Left ventricle myocardium inferior (tissue), 1 donor: ENCODE data around the gene KASH5. TPM values are rescaled to one million over a fixed set of nuclear protein-coding genes. Genes with fewer than 3 reads are reported as not detected.

Experiments used
- DNase-seq: peaks from one replicate; pipeline ENCODE4 v3.0.0-alpha.2; 2020
- H3K27ac ChIP-seq: fragments of 200-600 bp; replicated peaks from 2 replicates; pipeline ENCODE4 v1.8.0; 2021
- H3K27me3 ChIP-seq: fragments of 200-600 bp; 2 replicates; pipeline ENCODE4 v1.8.0; 2021; ENCODE audit warnings: low read depth
- H3K36me3 ChIP-seq: fragments of 200-600 bp; 2 replicates; pipeline ENCODE4 v1.8.0; 2021
- H3K4me1 ChIP-seq: fragments of 200-600 bp; 2 replicates; pipeline ENCODE4 v1.8.0; 2021
- H3K4me3 ChIP-seq: fragments of 200-600 bp; 2 replicates; pipeline ENCODE4 v1.8.0; 2021; ENCODE audit warnings: mild to moderate bottlenecking, moderate library complexity
- H3K9me3 ChIP-seq: fragments of 200-600 bp; replicated peaks from 2 replicates; pipeline ENCODE4 v1.8.0; 2021
- CTCF ChIP-seq: fragments of 200-600 bp; IDR thresholded peaks from 2 replicates; pipeline ENCODE4 v1.8.0; 2021; ENCODE audit warnings: antibody characterized with exemption, mild to moderate bottlenecking, borderline replicate concordance
- intact Hi-C: fragments of 100-400 bp; cut with micrococcal nuclease; formaldehyde crosslinking; loops from one replicate; pipeline ENCODE4 v1.11.0; 2022
- total RNA-seq: library from RNA; stranded (reverse); fragmentation: NEBNext Ultra II Directional; extraction: Animal tissue kit (Norgen Biotek cat#: 25700); gene quantifications from one replicate; pipeline ENCODE4 v1.2.1, GENCODE V29; 2021
- donor health status: DM: no; HTN: yes; CAD: no; lungs with severe emphysema.

KASH5 gene
- total RNA-seq, 1 donor from 2014 or later, result not detected

GRCh38 chr19:49357186-49357585 lies 30.9 kb upstream of the KASH5 start:
- TF ChIP-seq CTCF, result no peak
- intact Hi-C loops, result no loop called here
- Histone ChIP-seq H3K4me3 (no peak overlapping the region), H3K36me3 (peaks cover 61% of the 10 kb centered on the region), H3K27ac (peak overlapping the region; percentile 19), H3K27me3 (no peaks in the 10 kb centered on the region), H3K4me1 (peaks cover 34% of the 10 kb centered on the region), H3K9me3 (no peaks in the 10 kb centered on the region)
- no peak for DNase-seq

DNA sequence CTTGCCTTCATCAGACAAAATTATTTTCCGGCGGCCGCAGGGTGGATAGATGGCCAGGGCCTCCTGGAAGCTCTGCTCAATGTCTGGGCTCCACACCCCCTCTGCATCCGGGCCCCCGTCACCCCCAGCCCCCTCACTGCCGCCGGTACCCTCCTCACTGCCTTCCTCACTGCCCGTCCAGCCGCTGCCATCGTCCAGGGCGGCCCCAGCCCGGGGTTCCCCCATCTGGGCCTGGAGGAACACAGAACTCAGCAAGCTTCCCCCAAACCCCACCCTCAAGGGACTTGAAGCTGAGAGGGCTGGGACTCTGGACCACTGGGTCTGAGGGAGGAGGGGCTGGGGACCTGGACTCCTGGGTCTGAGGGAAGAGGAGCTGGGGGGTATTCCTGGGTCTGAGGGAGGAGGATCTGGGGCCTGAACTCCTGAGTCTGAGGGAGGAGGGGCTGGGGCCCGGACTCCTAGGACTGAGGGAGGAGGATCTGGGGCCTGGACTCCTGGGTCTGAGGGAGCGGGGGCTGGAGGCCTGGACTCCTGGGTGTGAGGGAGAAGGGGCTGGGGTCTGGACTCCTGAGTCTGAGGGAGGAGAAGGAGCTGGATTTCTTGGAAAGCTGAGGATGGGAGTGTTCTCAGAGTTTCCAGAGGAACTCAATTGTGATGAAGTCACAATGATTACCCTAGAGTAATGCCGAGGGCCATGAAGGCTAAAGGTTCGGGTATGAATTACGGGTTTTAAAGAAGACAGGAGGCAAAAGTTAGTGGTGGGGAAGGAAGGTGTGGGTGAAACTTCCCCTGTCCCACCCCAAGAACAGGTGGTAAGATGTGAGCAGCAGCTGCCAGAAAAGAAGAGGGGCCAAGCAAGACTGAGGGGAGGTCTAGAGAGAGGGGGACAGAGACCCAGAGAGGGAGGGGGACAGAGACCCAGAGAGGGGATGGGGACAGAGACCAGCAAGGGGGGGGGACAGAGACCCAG lies 27.9 kb upstream of the KASH5 start:
- intact Hi-C loops, result no loop called here
- H3K27ac ChIP-seq, result peak overlapping the region; percentile 23

DNA sequence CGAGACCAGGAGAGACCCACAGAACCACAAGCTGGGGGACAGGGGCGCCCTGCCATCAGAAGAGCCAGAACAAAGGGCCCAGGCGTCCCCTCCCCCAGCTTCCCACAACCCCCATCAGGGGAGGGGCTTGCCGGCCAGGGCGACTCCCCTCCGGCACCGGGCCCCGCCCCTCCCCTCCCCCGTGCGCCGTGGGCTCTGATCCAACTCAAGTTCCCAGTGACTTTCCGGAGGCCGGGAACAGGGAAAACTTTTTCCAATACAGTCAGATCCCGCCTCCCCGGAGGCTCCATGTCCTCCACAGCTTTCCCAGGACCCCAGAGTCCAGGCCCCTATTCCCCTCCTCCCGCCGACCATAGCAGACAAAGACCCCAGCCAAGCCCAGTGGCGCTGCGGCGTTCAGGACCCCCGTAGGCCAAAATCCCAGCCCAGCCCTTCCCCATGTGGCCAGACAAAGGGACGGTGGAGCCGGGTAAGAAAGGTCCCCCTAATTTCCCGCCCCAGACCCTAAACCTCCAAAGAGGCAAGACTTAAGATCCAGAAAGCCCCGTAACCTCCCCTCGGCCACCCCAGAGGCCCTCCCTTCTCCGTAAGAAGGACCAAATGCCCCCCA lies 26.5 kb upstream of the KASH5 start:
- peak; percentile 85 for DNase-seq
- Histone ChIP-seq H3K27ac (peak overlapping the region; percentile 96), H3K4me3 (peak overlapping the region; percentile 85), H3K27me3 (no peaks in the 10 kb centered on the region), H3K36me3 (peaks cover 23% of the 10 kb centered on the region), H3K4me1 (peaks cover 39% of the 10 kb centered on the region), H3K9me3 (no peaks in the 10 kb centered on the region)
- TF ChIP-seq CTCF, result no peak
- intact Hi-C loops, result no loop called here

More for the DNA sequence above, 27.9 kb upstream of the KASH5 start:
- no peak for TF ChIP-seq CTCF
- H3K27me3 ChIP-seq, result no peaks in the 10 kb centered on the region
- no peak overlapping the region for H3K4me3 ChIP-seq
- peaks cover 51% of the 10 kb centered on the region for H3K4me1 ChIP-seq
- no peak for DNase-seq
- H3K9me3 ChIP-seq, result no peaks in the 10 kb centered on the region
- peaks cover 32% of the 10 kb centered on the region for H3K36me3 ChIP-seq

- peaks cover 23% of the 10 kb centered on the region for H3K36me3 ChIP-seq
- DNase-seq, result peak; percentile 86
- H3K9me3 ChIP-seq, result no peaks in the 10 kb centered on the region
- intact Hi-C loops, result no loop called here
- no peaks in the 10 kb centered on the region for H3K27me3 ChIP-seq
- peak within 1 kb of the TSS; percentile 96 for H3K27ac ChIP-seq
- peak within 1 kb of the TSS; percentile 85 for H3K4me3 ChIP-seq
- H3K4me1 ChIP-seq, result peaks cover 31% of the 10 kb centered on the region
- TF ChIP-seq CTCF, result no peak
Measured at GRCh38 chr19:49362048-49362928, 25.8 kb upstream of the KASH5 start, which contains the start of gene TEAD2. TSS of gene TEAD2 (minus strand) at chr19:49362416. CDS start at chr19:49360075, 2,341 bp downstream.

- no peak for TF ChIP-seq CTCF
- intact Hi-C loops, result no loop called here
Measured at GRCh38 chr19:49362929-49363267, 25.2 kb upstream of the KASH5 start.

More at GRCh38 chr19:49362929-49363267, 25.2 kb upstream of the KASH5 start:
- Histone ChIP-seq H3K4me3 (peak overlapping the region; percentile 85), H3K4me1 (peaks cover 26% of the 10 kb centered on the region), H3K36me3 (peaks cover 18% of the 10 kb centered on the region), H3K27me3 (no peaks in the 10 kb centered on the region), H3K9me3 (no peaks in the 10 kb centered on the region), H3K27ac (peak overlapping the region; percentile 96)
- DNase-seq, result peak; percentile 59
